GM12891 (cell line): ENCODE measurements around the gene SLC22A2.

Experiments
- PAX5 ChIP-seq: IDR thresholded peaks from 2 replicates; pipeline ENCODE4 v1.6.1; 2011; ENCODE audit warnings: low read length, moderate library complexity, mild to moderate bottlenecking; ENCODE audit not compliant: insufficient read depth, severe bottlenecking
- POLR2A ChIP-seq: IDR thresholded peaks from 2 replicates; pipeline ENCODE4 v1.6.1; 2011; ENCODE audit warnings: low read depth, low read length, control low read depth
- POLR2AphosphoS5 ChIP-seq: IDR thresholded peaks from 2 replicates; pipeline ENCODE4 v1.6.1; 2011; ENCODE audit warnings: low read depth, low read length, control low read depth
- POU2F2 ChIP-seq: IDR thresholded peaks from 2 replicates; pipeline ENCODE4 v1.6.1; 2011; ENCODE audit warnings: low read depth, mild to moderate bottlenecking, control low read depth, low read length, moderate library complexity

DNA sequence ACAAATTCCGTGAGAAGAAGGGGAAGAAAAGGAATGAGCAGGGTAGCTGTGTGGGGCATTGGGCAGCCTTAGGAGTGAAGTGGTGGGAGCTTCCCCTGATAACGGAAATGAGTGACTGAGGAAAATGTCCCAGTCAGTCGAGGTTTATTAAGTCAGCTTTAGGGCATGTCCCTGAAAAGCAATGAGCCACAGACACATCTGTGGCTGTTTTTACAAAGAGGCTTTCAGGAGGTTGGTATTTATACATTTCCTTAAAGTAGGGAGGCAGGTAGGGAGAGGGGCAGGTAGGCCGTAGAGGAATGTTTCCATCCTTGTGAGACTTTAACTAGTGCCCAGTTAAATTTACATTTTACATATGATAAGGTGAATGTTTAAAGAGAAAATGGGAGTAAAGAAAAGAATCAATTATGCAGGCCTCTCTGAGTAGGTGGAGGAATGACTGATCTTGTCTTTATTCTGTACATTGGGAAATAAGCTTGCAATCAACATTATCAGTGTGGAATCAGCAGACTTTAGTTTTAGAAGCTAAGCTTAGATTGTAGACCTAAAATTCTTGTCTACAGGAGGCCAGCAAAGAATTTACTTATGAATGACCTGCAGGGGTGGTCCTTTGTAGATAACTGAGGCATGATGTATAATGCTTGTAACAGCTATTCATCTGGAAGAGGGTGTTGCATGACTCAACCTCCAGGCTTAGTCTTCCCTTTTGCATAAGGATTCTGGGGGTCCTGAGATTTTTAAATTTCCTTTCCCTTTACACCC, 18.5 kb downstream of the SLC22A2 start:
- TF ChIP-seq POLR2AphosphoS5 (no peak), POLR2A (no peak), POU2F2 (no peak), PAX5 (no peak)
